ENCODE measurements around the gene CMTR1. TPM values are rescaled to one million over a fixed set of nuclear protein-coding genes. Genes with fewer than 3 reads are reported as not detected.

The CMTR1 gene
- total RNA-seq, 1 experiment from 2014 or later, result 34.8 TPM

DNA sequence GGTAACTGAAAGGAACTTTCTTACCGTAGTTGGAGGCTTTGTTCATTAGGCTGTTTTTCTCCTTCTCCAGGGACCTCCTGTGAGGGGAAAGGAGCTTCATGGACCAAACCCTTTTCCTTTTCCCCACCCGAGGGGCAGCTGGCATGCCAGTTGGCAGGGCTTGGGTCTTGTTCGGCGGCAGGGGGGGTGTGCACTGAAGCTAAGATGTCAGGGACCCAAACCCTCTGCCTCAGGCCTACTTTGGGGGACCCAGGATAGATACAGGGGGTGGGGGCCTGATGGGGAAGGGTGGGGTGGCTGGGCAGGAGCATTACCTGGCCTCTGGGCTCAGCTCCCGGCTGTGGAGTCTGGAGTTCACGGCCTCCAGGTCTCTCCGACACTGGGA lies 51.8 kb downstream of the CMTR1 start:
- H3K27me3 Mint-ChIP-seq (ENCODE audit: low read depth), result no peaks in the 10 kb centered on the region; the same call in 1 of the 2 replicates
- Histone ChIP-seq H2BK5ac (ENCODE audit: insufficient read length, low read length) (no peak overlapping the region), H2BK20ac (ENCODE audit: low read depth, low read length, poor library complexity, severe bottlenecking) (no peak overlapping the region), H2AFZ (ENCODE audit: low read length) (no peak overlapping the region), H3K56ac (ENCODE audit: insufficient read length, low read depth, low read length) (no peak overlapping the region), H3K27me3 (ENCODE audit: insufficient read depth, low read length) (no peaks in the 10 kb centered on the region), H4K8ac (replicated peaks; ENCODE audit: insufficient read length, low read depth, low read length) (no peak overlapping the region), H4K20me1 (ENCODE audit: control insufficient read depth, insufficient read depth, insufficient read length) (no peaks in the 10 kb centered on the region), H3K4ac (ENCODE audit: low read depth, low read length) (no peak overlapping the region), H3K9me3 (ENCODE audit: control insufficient read depth, low read depth, low read length) (no peaks in the 10 kb centered on the region), H3K79me2 (ENCODE audit: insufficient read depth, low read length) (no peaks in the 10 kb centered on the region), H3K14ac (ENCODE audit: insufficient read depth, low read length) (no peak overlapping the region), H3K4me2 (ENCODE audit: insufficient read depth, insufficient read length, low read length) (no peak overlapping the region), H3K79me1 (ENCODE audit: insufficient read depth, low read depth, low read length, poor library complexity, severe bottlenecking) (no peaks in the 10 kb centered on the region), H3K9ac (ENCODE audit: extremely low read depth, insufficient read length, low read length) (no peak overlapping the region), H2BK15ac (ENCODE audit: low read depth, low read length) (no peak overlapping the region), H3K18ac (ENCODE audit: insufficient read length, low read depth, low read length) (no peak overlapping the region), H3K23ac (ENCODE audit: insufficient read length, low read depth, low read length) (no peak overlapping the region), H3T11ph (ENCODE audit: low read length) (no peak overlapping the region), H4K5ac (ENCODE audit: insufficient read length, low read depth, low read length) (no peak overlapping the region), H3K4me1 (ENCODE audit: insufficient read depth, low read length) (peaks cover 4% of the 10 kb centered on the region; the same call in 1 of the 2 replicates), H4K91ac (ENCODE audit: insufficient read length, low read depth, low read length) (no peak overlapping the region), H2BK120ac (ENCODE audit: low read depth, low read length, poor library complexity, severe bottlenecking) (no peak overlapping the region), H3K23me2 (ENCODE audit: insufficient read length, low read depth, low read length, poor library complexity, severe bottlenecking) (no peaks in the 10 kb centered on the region), H3K27ac (ENCODE audit: insufficient read length, low read depth, low read length) (no peak overlapping the region), H2BK12ac (ENCODE audit: insufficient read length, low read depth, low read length) (no peak overlapping the region), H2AK5ac (ENCODE audit: insufficient read length, low read length) (no peak overlapping the region)
- H3K36me3 Mint-ChIP-seq (ENCODE audit: insufficient read depth in 1 of 3, low read depth in 3 of 3), result peaks cover 4 to 20% (median 13%) of the 10 kb centered on the region in 3 experiments; a peak in 6 of 7 replicates
- DNase-seq, result no peak
- H3K9me3 Mint-ChIP-seq, result no peaks in the 10 kb centered on the region
- H3K4me3 Mint-ChIP-seq, result no peak overlapping the region
- peaks cover 26 to 43% of the 10 kb centered on the region in 2 experiments for H3K4me1 Mint-ChIP-seq
- WGBS (ENCODE audit: extremely low coverage, insufficient read length, low lambda C conversion rate), result no CpG with 5 or more reads among the region's 7 CpGs
- H3K27ac Mint-ChIP-seq, result no peak overlapping the region
- TF ChIP-seq CTCF (conservative IDR thresholded peaks at IDR 0.05), result no peak

Data from H9 (cell line).